H9 (cell line): Measurements from ENCODE around the gene ANKRD12. TPM values are rescaled to one million over a fixed set of nuclear protein-coding genes. Genes with fewer than 3 reads are reported as not detected.
"Not testable (repeated sequence)": the region's sequence is repeated elsewhere in the genome, so short reads cannot be mapped to it uniquely, and the experiment has no call there.

ENCODE experiments used
- DNase-seq: peaks from one replicate; pipeline ENCODE4 v3.0.0-alpha.2; 2017
- H2AFZ ChIP-seq: one replicate; pipeline ENCODE4 v1.6.1; 2013; ENCODE audit warnings: mild to moderate bottlenecking, low read length, control low read depth, moderate library complexity
- H2AK5ac ChIP-seq: 2 replicates; pipeline ENCODE4 v1.6.1; 2013; ENCODE audit warnings: low read length, control low read depth, mixed read lengths; ENCODE audit not compliant: insufficient read length
- H2BK120ac ChIP-seq: one replicate; pipeline ENCODE4 v1.6.1; 2013; ENCODE audit warnings: low read depth, mild to moderate bottlenecking, low read length, control low read depth, inconsistent platforms; ENCODE audit not compliant: poor library complexity, severe bottlenecking
- H2BK12ac ChIP-seq: 2 replicates; pipeline ENCODE4 v1.6.1; 2013; ENCODE audit warnings: low read length, control low read depth, mixed read lengths, low read depth; ENCODE audit not compliant: insufficient read length
- H2BK15ac ChIP-seq: 2 replicates; pipeline ENCODE4 v1.6.1; 2013; ENCODE audit warnings: low read depth, low read length, control low read depth
- H2BK20ac ChIP-seq: one replicate; pipeline ENCODE4 v1.6.1; 2013; ENCODE audit warnings: low read depth, mild to moderate bottlenecking, low read length, control low read depth, inconsistent platforms; ENCODE audit not compliant: poor library complexity, severe bottlenecking
- H2BK5ac ChIP-seq: 2 replicates; pipeline ENCODE4 v1.6.1; 2013; ENCODE audit warnings: low read length, control low read depth, mixed read lengths; ENCODE audit not compliant: insufficient read length
- H3K14ac ChIP-seq: 2 replicates; pipeline ENCODE4 v1.6.1; 2013; ENCODE audit warnings: low read length, control low read depth; ENCODE audit not compliant: insufficient read depth
- H3K18ac ChIP-seq: 2 replicates; pipeline ENCODE4 v1.6.1; 2013; ENCODE audit warnings: low read depth, mild to moderate bottlenecking, mixed read lengths, low read length, control low read depth; ENCODE audit not compliant: insufficient read length
- H3K23ac ChIP-seq: 2 replicates; pipeline ENCODE4 v1.6.1; 2013; ENCODE audit warnings: low read length, control low read depth, mixed read lengths, low read depth; ENCODE audit not compliant: insufficient read length
- H3K23me2 ChIP-seq: 2 replicates; pipeline ENCODE4 v1.6.1; 2013; ENCODE audit warnings: low read depth, mild to moderate bottlenecking, mixed read lengths, low read length, control low read depth; ENCODE audit not compliant: insufficient read length, poor library complexity, severe bottlenecking
- H3K27ac ChIP-seq: 2 replicates; pipeline ENCODE4 v1.5.1; 2013; ENCODE audit warnings: low read length, control low read depth, mixed read lengths, low read depth; ENCODE audit not compliant: insufficient read length
- H3K27me3 ChIP-seq: 2 replicates; pipeline ENCODE4 v1.6.1; 2013; ENCODE audit warnings: low read length, control low read depth, inconsistent platforms; ENCODE audit not compliant: insufficient read depth
- H3K4ac ChIP-seq: 2 replicates; pipeline ENCODE4 v1.6.1; 2013; ENCODE audit warnings: low read depth, mild to moderate bottlenecking, control low read depth, inconsistent platforms, low read length, moderate library complexity
- H3K4me1 ChIP-seq: 2 replicates; pipeline ENCODE4 v1.6.1; 2013; ENCODE audit warnings: low read length, control low read depth, inconsistent platforms; ENCODE audit not compliant: insufficient read depth
- H3K4me2 ChIP-seq: 2 replicates; pipeline ENCODE4 v1.6.1; 2013; ENCODE audit warnings: low read length, control low read depth, mixed read lengths; ENCODE audit not compliant: insufficient read length, insufficient read depth
- H3K56ac ChIP-seq: 2 replicates; pipeline ENCODE4 v1.6.1; 2013; ENCODE audit warnings: low read depth, mild to moderate bottlenecking, mixed read lengths, low read length, control low read depth; ENCODE audit not compliant: insufficient read length
- H3K79me1 ChIP-seq: 2 replicates; pipeline ENCODE4 v1.6.1; 2013; ENCODE audit warnings: low read depth, mild to moderate bottlenecking, moderate library complexity, low read length, control low read depth, inconsistent platforms; ENCODE audit not compliant: insufficient read depth, poor library complexity, severe bottlenecking
- H3K79me2 ChIP-seq: 2 replicates; pipeline ENCODE4 v1.6.1; 2013; ENCODE audit warnings: low read length, control low read depth, inconsistent platforms; ENCODE audit not compliant: insufficient read depth
- H3K9ac ChIP-seq: 2 replicates; pipeline ENCODE4 v1.6.1; 2013; ENCODE audit warnings: low read length, control low read depth, mixed read lengths; ENCODE audit not compliant: insufficient read length; ENCODE audit errors: extremely low read depth
- H3K9me3 ChIP-seq: one replicate; pipeline ENCODE4 v1.6.1; 2013; ENCODE audit warnings: low read depth, low read length, inconsistent platforms; ENCODE audit not compliant: control insufficient read depth
- H3T11ph ChIP-seq: one replicate; pipeline ENCODE4 v1.6.1; 2013; ENCODE audit warnings: mild to moderate bottlenecking, low read length, control low read depth, inconsistent platforms
- H4K20me1 ChIP-seq: one replicate; pipeline ENCODE4 v1.6.1; 2013; ENCODE audit not compliant: control insufficient read depth, insufficient read length, insufficient read depth
- H4K5ac ChIP-seq: 2 replicates; pipeline ENCODE4 v1.6.1; 2013; ENCODE audit warnings: low read depth, mild to moderate bottlenecking, mixed read lengths, low read length, control low read depth; ENCODE audit not compliant: insufficient read length
- H4K8ac ChIP-seq: replicated peaks from 2 replicates; pipeline ENCODE4 v1.6.1; 2013; ENCODE audit warnings: low read length, control low read depth, mixed read lengths, low read depth; ENCODE audit not compliant: insufficient read length
- H4K91ac ChIP-seq: 2 replicates; pipeline ENCODE4 v1.6.1; 2013; ENCODE audit warnings: low read depth, mild to moderate bottlenecking, moderate library complexity, mixed read lengths, low read length, control low read depth; ENCODE audit not compliant: insufficient read length
- H3K27ac Mint-ChIP-seq, 3 experiments: 2 replicates in 2 of 3; 3 replicates in 1 of 3; pipeline ENCODE4 v1.8.0; 2020 to 2021; ENCODE audit warnings: mixed read lengths in 3 of 3, mild to moderate bottlenecking in 1 of 3, moderate library complexity in 1 of 3
- H3K27me3 Mint-ChIP-seq: 2 replicates; pipeline ENCODE4 v1.8.0; 2021; ENCODE audit warnings: low read depth, mild to moderate bottlenecking, moderate library complexity, mixed read lengths
- H3K36me3 Mint-ChIP-seq, 3 experiments: 2 replicates in 2 of 3; 3 replicates in 1 of 3; pipeline ENCODE4 v1.8.0; 2020 to 2021; ENCODE audit warnings: low read depth in 3 of 3, mixed read lengths in 3 of 3; ENCODE audit not compliant: insufficient read depth in 1 of 3
- H3K4me1 Mint-ChIP-seq, 2 experiments: 2 replicates each; pipeline ENCODE4 v1.8.0; 2020; ENCODE audit warnings: mixed read lengths in 2 of 2
- H3K4me3 Mint-ChIP-seq, 2 experiments: 2 replicates in 1 of 2; 3 replicates in 1 of 2; pipeline ENCODE4 v1.8.0; 2020 to 2021; ENCODE audit warnings: mild to moderate bottlenecking in 2 of 2, mixed read lengths in 2 of 2, moderate library complexity in 1 of 2
- H3K9me3 Mint-ChIP-seq, 2 experiments: 2 replicates in 1 of 2; 3 replicates in 1 of 2; pipeline ENCODE4 v1.8.0; 2020; ENCODE audit warnings: mild to moderate bottlenecking in 2 of 2, mixed read lengths in 2 of 2, moderate library complexity in 1 of 2
- WGBS: extraction: QIAGEN DNeasy Blood & Tissue Kit; methylation state at CpG from one replicate; pipeline ENCODE4 v1.1.7; 2013; ENCODE audit warnings: missing lambda C conversion rate, low lambda C conversion rate, mixed read lengths; ENCODE audit not compliant: insufficient read length; ENCODE audit errors: extremely low coverage; 5-methylcytosine and 5-hydroxymethylcytosine counted together
- total RNA-seq: library from RNA; stranded (reverse); gene quantifications from 2 replicates; pipeline ENCODE4 v1.2.1, GENCODE V29; 2021

The ANKRD12 gene
- total RNA-seq, 1 experiment from 2014 or later = 38.9 TPM

- H3K4me1 Mint-ChIP-seq, H3K4me1 ChIP-seq, H3K27ac Mint-ChIP-seq, H4K20me1 ChIP-seq, DNase-seq, H3K27ac ChIP-seq, H2AK5ac ChIP-seq, H4K8ac ChIP-seq, H3K56ac ChIP-seq, H3T11ph ChIP-seq, H3K9ac ChIP-seq, H3K23ac ChIP-seq, H3K79me2 ChIP-seq, H3K18ac ChIP-seq, H2BK120ac ChIP-seq, H3K27me3 ChIP-seq, H3K4ac ChIP-seq, H2BK15ac ChIP-seq, H3K27me3 Mint-ChIP-seq, H2AFZ ChIP-seq, H4K91ac ChIP-seq, H3K79me1 ChIP-seq, H3K14ac ChIP-seq, H2BK5ac ChIP-seq, H3K4me2 ChIP-seq, H2BK20ac ChIP-seq, H2BK12ac ChIP-seq, H3K4me3 Mint-ChIP-seq, H3K9me3 ChIP-seq, H3K23me2 ChIP-seq, H4K5ac ChIP-seq: not testable (repeated sequence)
- peaks cover 38 to 40% of the 10 kb centered on the region in 2 experiments for H3K9me3 Mint-ChIP-seq
- H3K36me3 Mint-ChIP-seq = peaks cover 18 to 50% (median 31%) of the 10 kb centered on the region in 3 experiments
Observed at GRCh38 chr18:9164149-9164548, 27.6 kb downstream of the ANKRD12 start.

- H3K4me3 Mint-ChIP-seq, H3K4me1 Mint-ChIP-seq, H2BK5ac ChIP-seq, H3K9ac ChIP-seq, H2BK12ac ChIP-seq, H3K14ac ChIP-seq, H3K4ac ChIP-seq, DNase-seq, H4K20me1 ChIP-seq, H2BK20ac ChIP-seq, H2AFZ ChIP-seq, H3K27ac ChIP-seq, H3K23ac ChIP-seq, H3K23me2 ChIP-seq, H3T11ph ChIP-seq, H3K4me2 ChIP-seq, H3K27me3 ChIP-seq, H2AK5ac ChIP-seq, H3K79me1 ChIP-seq, H4K5ac ChIP-seq, H4K8ac ChIP-seq, H3K56ac ChIP-seq, H3K18ac ChIP-seq, H3K27ac Mint-ChIP-seq, H3K79me2 ChIP-seq, H3K9me3 ChIP-seq, H2BK120ac ChIP-seq, H2BK15ac ChIP-seq, H3K27me3 Mint-ChIP-seq, H3K4me1 ChIP-seq, H4K91ac ChIP-seq: not testable (repeated sequence)
- peaks cover 41 to 44% of the 10 kb centered on the region in 2 experiments for H3K9me3 Mint-ChIP-seq
- peaks cover 22 to 56% (median 37%) of the 10 kb centered on the region in 3 experiments for H3K36me3 Mint-ChIP-seq
- WGBS = no CpG with 5 or more reads among the region's 3 CpGs
Observed at GRCh38 chr18:9165883-9166282, 29.3 kb downstream of the ANKRD12 start.
